Panc1 (cell line): ENCODE data around the gene ATP2C1.

Source experiments
- REST ChIP-seq, 2 experiments: IDR thresholded peaks; 2 replicates each; pipeline ENCODE4 v1.6.1; 2011 to 2012; ENCODE audit warnings: low read depth in 2 of 2, control low read depth in 1 of 2, low read length in 1 of 2, mild to moderate bottlenecking in 1 of 2, moderate library complexity in 1 of 2; ENCODE audit not compliant: insufficient read depth in 1 of 2
- TCF7L2 ChIP-seq: IDR thresholded peaks from 2 replicates; pipeline ENCODE4 v1.6.1; 2011; ENCODE audit warnings: mild to moderate bottlenecking, low read depth, low read length, inconsistent platforms

- TF ChIP-seq TCF7L2 (no peak), REST (IDR thresholded peaks at IDR 0.05; ENCODE audit: insufficient read depth in 1 of 2, low read depth in 2 of 2, low read length in 1 of 2) (no peak)
Measured at GRCh38 chr3:130894130-130894985, 474 bp downstream of the ATP2C1 start.
